Measurements from ENCODE around the gene EFNA5.

Gene EFNA5

DNA sequence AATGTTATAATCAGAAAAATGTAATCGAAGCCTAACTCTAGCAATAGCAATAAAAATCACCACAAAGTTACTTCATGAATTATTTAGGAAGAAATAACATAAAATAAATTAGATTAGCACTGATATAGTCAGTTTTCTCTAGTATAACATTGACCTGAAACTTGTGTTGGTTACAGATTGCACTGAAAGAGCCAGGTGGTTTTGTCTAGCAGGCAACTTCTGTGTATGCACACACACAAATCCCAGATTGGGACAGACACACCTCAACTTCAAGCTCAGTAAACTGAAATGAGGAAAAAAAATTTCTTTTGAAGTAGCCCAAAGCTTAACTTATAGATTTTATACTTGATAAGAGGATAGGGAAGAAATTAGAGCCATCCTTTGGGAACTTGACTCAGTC is 129.3 kb downstream of the EFNA5 start:
- DNase-seq: no peak

GRCh38 chr5:107539726-107540330 is 130.9 kb downstream of the EFNA5 start:
- DNase-seq: no peak

DNA sequence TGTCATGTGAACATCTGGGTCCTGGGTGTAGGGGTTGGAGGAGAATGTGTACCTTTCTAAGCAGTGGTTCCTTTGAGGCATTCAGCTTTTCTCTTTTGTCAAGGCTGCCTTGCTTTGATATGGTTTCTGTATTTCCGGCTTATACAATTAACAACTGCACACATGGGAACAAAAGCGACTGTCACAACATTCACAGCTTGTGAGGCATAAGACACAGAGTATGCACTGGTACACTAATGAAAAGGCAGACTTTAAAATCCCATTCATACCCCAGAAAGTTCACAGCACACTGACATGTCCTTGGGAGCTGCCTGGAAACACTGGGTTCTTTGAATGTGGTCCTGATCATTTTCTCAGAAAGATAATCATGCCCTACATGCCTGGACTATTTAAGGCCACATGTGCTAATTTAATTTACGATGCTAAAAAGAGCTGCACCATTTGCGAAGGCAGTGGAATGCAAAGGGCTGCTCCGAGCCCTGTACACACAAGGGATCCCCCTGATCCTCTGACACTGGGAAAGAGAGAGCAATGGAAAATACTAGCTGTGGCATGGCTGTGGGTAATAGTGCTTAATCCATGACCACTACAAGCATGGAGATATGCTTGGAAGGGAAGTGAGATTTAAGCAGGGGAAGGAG is 131.8 kb downstream of the EFNA5 start:
- DNase-seq: no peak

GRCh38 chr5:107538331-107538730 is 132.4 kb downstream of the EFNA5 start:
- no peak for DNase-seq

GRCh38 chr5:107535849-107536248 is 134.9 kb downstream of the EFNA5 start:
- DNase-seq: no peak

GRCh38 chr5:107533910-107534876 is 136.5 kb downstream of the EFNA5 start:
- no peak for DNase-seq

DNA sequence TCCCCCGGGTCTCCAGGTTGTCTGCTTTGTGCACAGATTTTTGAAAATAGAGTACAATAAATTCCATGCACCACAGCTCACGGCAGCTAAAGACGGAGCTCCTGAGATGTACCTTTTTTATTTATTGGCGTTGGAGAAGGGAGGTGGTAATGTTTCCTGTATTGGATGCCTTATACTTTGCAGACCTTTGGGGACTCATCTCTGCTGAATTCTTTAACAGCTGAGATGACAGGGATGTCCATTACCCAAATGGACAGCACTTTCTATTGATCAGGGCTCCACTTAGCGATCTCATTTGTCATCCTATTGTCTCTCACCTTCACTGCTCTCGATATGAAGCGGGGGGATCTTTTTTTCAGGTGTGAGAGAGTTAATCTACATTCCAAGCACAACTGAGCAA is 137.8 kb downstream of the EFNA5 start:
- DNase-seq: no peak

DNA sequence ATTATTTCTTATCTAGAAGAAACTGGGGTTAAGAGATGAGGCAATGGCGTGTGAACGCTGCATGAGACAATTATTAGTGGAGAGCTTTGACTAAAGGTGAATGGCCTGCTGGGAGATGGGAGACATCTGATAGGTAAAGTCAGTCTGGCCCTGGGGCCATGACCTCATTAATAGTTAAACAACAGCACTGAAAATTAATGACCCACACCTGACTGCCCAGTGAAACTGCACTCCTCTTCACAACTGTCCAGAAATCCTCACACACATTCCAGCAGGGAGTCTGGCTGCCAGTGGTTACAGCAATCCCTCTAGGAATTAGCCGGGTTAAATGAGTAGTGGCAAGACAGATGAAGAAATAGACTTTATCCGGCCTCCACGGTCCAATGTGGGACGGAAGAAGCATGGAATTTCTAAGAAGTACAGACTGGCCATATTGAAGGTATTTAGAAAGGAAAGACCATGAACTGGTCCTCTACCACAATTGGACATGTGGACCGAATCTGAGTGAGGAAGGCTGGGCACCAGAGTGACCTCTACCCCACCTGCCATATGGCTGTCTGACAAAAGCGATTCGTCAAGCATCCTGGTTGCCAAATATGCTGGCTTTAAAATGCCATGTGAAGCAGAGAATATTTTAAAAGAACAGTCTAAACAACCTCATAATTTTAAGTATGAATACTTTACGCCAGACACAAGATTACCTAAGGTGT is 138.4 kb downstream of the EFNA5 start:
- DNase-seq: no peak

- no peak for DNase-seq
These were observed 139.4 kb downstream of the EFNA5 start for GRCh38 chr5:107531308-107531707.

GRCh38 chr5:107529618-107530017 is 141.1 kb downstream of the EFNA5 start:
- DNase-seq: no peak

- DNase-seq: no peak
These were observed 144.3 kb downstream of the EFNA5 start for GRCh38 chr5:107526270-107526937.

DNA sequence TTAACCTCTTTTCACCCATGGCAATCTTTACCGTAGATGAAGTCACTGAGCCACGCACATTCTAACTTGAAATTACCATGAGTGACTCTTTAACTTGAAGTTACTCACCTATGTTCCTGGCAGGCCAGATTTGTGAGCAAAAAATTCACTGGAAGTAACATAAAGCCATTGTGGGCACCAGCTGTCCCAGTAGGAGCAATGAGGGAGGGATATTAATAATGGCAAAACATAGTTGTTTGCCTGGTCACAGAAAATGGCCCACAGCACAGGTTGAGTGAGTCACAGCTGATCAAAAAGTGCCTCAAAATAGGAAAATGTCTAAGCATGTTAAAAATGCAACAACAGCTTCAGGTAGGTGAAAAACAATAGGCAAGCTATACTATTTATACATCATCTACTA is 146.6 kb downstream of the EFNA5 start:
- no peak for DNase-seq

GRCh38 chr5:107523029-107523680 is 147.6 kb downstream of the EFNA5 start:
- DNase-seq: no peak

- no peak for DNase-seq
These were observed 148.3 kb downstream of the EFNA5 start for GRCh38 chr5:107522456-107522855.

- no peak for DNase-seq
These were observed 150.8 kb downstream of the EFNA5 start for GRCh38 chr5:107519900-107520354.

DNA sequence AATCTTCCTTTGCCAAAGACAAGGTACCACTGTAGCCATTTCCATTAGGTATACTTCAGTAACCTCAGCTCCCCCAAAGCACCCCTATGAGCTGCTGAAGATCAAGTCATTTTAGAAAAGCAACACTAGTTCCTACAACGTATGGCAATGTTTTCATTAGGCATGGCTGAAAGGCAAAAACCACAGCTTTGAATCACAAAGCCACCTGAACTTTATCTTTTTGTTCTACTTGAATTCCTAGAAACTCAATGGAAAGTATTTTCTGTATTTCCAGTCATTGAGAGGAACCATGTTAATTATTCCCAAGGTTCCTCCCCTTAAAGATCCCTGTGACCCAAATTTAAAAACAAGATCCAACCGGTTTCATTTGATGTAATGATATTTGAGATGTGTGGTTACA is 152.1 kb downstream of the EFNA5 start:
- no peak for DNase-seq

DNA sequence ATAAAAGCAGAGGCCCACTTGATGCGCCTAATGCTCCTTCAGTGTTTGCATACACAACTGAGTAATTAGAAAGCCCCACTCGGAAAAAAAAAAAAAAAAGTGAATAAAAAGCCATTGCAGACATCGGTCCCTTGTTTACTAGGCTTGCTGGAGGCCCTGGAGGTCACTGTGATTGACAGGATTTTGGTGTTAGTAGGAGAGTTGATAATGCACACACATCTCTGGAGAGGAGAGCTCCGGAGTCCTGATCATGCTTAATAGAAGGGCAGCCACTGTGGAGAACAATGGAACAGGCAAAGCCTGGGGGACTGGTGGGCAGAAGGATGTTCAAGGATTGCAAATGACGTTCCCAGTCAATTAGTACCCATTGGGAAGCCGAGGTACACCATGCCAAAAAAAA is 152.5 kb downstream of the EFNA5 start:
- DNase-seq: no peak

DNA sequence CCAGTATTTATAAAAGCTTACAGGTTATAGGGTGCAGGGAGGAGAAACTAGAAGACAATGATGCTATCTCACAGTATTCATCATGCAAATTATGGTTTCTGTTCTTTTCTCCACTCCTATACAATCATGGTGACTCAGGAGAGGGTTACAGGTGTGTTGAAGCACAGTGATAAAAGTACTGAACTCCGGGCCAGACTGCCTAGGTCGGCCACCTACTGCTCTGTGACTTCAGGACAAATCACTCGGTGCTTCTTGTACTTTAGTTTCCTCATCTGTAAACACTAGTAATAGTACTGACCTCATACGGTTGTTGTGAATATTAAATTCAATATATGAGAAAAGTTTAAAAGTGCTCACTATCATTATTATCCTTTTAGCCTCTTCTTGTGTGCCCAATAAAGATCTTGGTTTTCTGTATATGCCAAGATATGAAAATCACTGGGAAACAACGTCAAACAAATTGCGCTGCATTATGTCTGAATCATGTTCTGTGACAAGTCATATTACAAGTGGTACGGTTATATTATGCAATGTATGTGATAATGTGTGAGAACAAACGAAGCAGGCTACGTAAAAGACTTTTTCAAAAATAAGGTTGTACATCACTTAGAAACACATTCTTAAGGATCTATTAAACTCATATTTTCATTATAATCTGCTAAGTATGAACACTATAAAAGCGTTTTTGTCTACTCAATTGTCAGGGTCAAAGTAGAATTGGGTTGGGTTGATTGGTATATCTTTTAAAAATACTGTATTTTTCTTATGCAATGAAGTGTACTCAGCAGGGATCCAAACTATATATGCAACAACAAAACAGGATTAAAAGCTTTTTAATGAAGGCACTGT is 153.3 kb downstream of the EFNA5 start:
- DNase-seq: no peak

GRCh38 chr5:107516452-107517184 is 154.1 kb downstream of the EFNA5 start:
- no peak for DNase-seq

GRCh38 chr5:107515521-107516080 is 155.1 kb downstream of the EFNA5 start:
- no peak for DNase-seq
